ENCODE data around the gene LRRC4.

The LRRC4 gene

DNA sequence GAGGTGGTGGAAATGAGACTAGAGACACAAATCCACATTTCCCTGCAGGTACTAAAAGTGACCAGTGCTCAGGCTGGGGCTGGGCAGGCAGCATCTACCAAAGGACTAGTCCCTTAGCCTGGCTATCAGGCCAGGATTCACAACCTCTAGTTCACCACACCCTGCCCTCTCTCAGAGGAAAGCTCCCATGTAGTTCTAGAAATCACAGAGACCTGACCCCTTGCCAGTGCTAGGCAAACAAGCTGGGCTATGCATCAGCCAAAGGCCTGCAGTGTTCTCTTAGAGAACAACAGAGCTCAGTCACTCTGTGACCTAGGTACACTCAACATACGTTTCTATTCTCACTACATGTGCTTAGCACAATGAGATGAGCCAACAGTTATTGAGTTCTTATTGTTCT lies 26.7 kb upstream of the LRRC4 start:
- DNase-seq (ENCODE audit: extremely low read depth, insufficient read length) = no peak
- H3K27me3 ChIP-seq (replicated peaks; ENCODE audit: control insufficient read depth, insufficient read depth, low read length) = no peaks in the 10 kb centered on the region
- H3K4me3 ChIP-seq (replicated peaks; ENCODE audit: low read depth, low read length) = no peak overlapping the region
- peaks cover 22% of the 10 kb centered on the region for H3K36me3 ChIP-seq (ENCODE audit: control insufficient read depth, insufficient read depth, low read length)
- no peak for TF ChIP-seq CTCF (IDR thresholded peaks at IDR 0.05; ENCODE audit: insufficient read depth, low read length, poor library complexity, severe bottlenecking)

DNA sequence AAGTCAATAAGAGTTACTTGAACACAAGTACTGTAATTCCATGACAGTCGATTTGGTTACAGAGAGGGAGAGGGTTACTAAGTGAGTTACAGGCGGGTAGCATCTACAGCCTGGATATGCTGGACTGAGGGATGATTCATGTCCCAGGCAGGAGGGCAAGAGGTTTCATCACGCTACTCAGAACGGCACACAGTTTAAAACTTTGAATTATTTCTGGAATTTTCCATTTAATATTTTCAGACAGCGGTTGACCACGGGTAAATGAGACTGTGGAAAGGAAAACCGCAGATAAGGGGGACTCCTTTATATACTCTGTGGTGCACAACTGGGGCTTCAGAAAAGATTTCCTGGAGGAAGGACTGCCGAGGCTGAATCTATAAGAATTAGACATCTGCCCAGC lies 25.7 kb upstream of the LRRC4 start:
- no peak for TF ChIP-seq CTCF (IDR thresholded peaks at IDR 0.05; ENCODE audit: insufficient read depth, low read length, poor library complexity, severe bottlenecking)
- H3K4me3 ChIP-seq (replicated peaks; ENCODE audit: low read depth, low read length) = no peak overlapping the region
- no peaks in the 10 kb centered on the region for H3K27me3 ChIP-seq (replicated peaks; ENCODE audit: control insufficient read depth, insufficient read depth, low read length)
- peaks cover 24% of the 10 kb centered on the region for H3K36me3 ChIP-seq (ENCODE audit: control insufficient read depth, insufficient read depth, low read length)
- DNase-seq (ENCODE audit: extremely low read depth, insufficient read length) = no peak

- peaks cover 22% of the 10 kb centered on the region for H3K36me3 ChIP-seq (ENCODE audit: control insufficient read depth, insufficient read depth, low read length)
- no peak for TF ChIP-seq CTCF (IDR thresholded peaks at IDR 0.05; ENCODE audit: insufficient read depth, low read length, poor library complexity, severe bottlenecking)
- H3K4me3 ChIP-seq (replicated peaks; ENCODE audit: low read depth, low read length) = no peak overlapping the region
- H3K27me3 ChIP-seq (replicated peaks; ENCODE audit: control insufficient read depth, insufficient read depth, low read length) = no peaks in the 10 kb centered on the region
- no peak for DNase-seq (ENCODE audit: extremely low read depth, insufficient read length)
Observed at GRCh38 chr7:128055637-128056036, 24.4 kb upstream of the LRRC4 start.

DNA sequence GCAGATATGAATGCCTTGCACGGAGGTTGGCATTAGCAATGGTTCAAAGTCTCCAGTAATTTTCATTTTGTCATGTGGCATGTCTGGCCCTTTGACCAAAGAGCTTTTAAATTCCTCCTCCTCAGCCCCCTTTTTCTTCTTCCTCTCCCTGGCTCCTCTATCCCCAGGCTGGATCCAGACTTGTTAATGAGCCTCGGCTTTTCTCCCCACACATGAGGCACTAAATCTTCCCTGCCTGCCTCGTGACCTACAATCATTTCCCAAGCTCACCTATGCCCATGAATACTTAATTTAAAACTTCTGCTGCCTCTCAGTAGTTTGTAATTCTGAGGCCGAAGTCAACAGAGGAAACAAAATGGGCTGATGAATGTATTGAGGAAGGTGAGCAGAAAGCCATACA lies 23.3 kb upstream of the LRRC4 start:
- TF ChIP-seq CTCF (IDR thresholded peaks at IDR 0.05; ENCODE audit: insufficient read depth, low read length, poor library complexity, severe bottlenecking) = no peak
- Histone ChIP-seq H3K27me3 (replicated peaks; ENCODE audit: control insufficient read depth, insufficient read depth, low read length) (no peaks in the 10 kb centered on the region), H3K36me3 (ENCODE audit: control insufficient read depth, insufficient read depth, low read length) (peaks cover 19% of the 10 kb centered on the region), H3K4me3 (replicated peaks; ENCODE audit: low read depth, low read length) (no peak overlapping the region)
- DNase-seq (ENCODE audit: extremely low read depth, insufficient read length) = no peak

GRCh38 chr7:128053991-128054390 lies 22.8 kb upstream of the LRRC4 start:
- no peak for DNase-seq (ENCODE audit: extremely low read depth, insufficient read length)
- H3K4me3 ChIP-seq (replicated peaks; ENCODE audit: low read depth, low read length) = no peak overlapping the region
- H3K36me3 ChIP-seq (ENCODE audit: control insufficient read depth, insufficient read depth, low read length) = peaks cover 16% of the 10 kb centered on the region
- TF ChIP-seq CTCF (IDR thresholded peaks at IDR 0.05; ENCODE audit: insufficient read depth, low read length, poor library complexity, severe bottlenecking) = no peak
- no peaks in the 10 kb centered on the region for H3K27me3 ChIP-seq (replicated peaks; ENCODE audit: control insufficient read depth, insufficient read depth, low read length)

DNA sequence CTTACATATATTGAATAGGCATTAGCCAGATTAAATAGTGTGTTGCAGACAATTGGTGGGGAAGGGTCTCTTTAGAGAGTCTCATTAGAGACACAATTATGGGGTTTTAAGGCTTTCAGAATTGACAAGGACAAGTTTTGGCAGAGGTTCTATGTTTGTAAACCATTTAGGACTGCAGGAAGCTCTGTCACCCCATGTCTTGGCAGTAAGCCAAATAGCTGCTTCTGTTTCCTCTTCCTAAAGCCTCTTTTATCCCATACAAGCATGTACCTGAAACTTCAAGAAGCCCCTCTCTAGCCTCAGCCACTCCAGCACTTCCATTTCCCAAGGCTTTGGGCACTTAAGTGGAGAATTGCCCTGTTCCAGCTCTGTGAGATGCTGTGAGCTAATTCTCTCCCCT lies 21.8 kb upstream of the LRRC4 start:
- no peak for TF ChIP-seq CTCF (IDR thresholded peaks at IDR 0.05; ENCODE audit: insufficient read depth, low read length, poor library complexity, severe bottlenecking)
- H3K36me3 ChIP-seq (ENCODE audit: control insufficient read depth, insufficient read depth, low read length) = peaks cover 14% of the 10 kb centered on the region
- no peak overlapping the region for H3K4me3 ChIP-seq (replicated peaks; ENCODE audit: low read depth, low read length)
- no peaks in the 10 kb centered on the region for H3K27me3 ChIP-seq (replicated peaks; ENCODE audit: control insufficient read depth, insufficient read depth, low read length)
- DNase-seq (ENCODE audit: extremely low read depth, insufficient read length) = no peak

Measured in GM06990 (cell line).